H1 (cell line): ENCODE results near the gene DCDC2B. TPM values are rescaled to one million over a fixed set of nuclear protein-coding genes. Genes with fewer than 3 reads are reported as not detected.

ENCODE experiments used
- CTCF ChIA-PET: fragments of 300-600 bp; sonication (Branson Sonifier 250); formaldehyde crosslinking; loops from one replicate; lab custom pipeline; 2021; ENCODE audit not compliant: partially characterized antibody; lab: Charles Lee
- POLR2A ChIA-PET: fragments of 300-600 bp; sonication (Branson Sonifier 250); formaldehyde crosslinking; loops from one replicate; lab custom pipeline; 2021; ENCODE audit warnings: inconsistent platforms; ENCODE audit not compliant: partially characterized antibody; lab: Charles Lee
- DNase-seq, 2 experiments: peaks; one replicate each; pipeline versions ENCODE4 v3.0.0 to v3.0.0-alpha.2; 2010 to 2022; ENCODE audit warnings: low spot score in 2 of 2, low read depth in 1 of 2, mixed read lengths in 1 of 2
- FAIRE-seq: peaks from 2 replicates; lab custom pipeline; 2011; peaks lifted over from hg19 to GRCh38; lab: Jason Lieb, UNC
- H2AFZ ChIP-seq: 2 replicates; pipeline ENCODE4 v1.8.1; 2012; ENCODE audit warnings: low read length, inconsistent platforms
- H2AK5ac ChIP-seq: 2 replicates; pipeline ENCODE4 v1.6.1; 2013; ENCODE audit warnings: low read depth, low read length
- H2BK120ac ChIP-seq: replicated peaks from 2 replicates; pipeline ENCODE3; 2013; ENCODE audit warnings: low read depth, low read length, inconsistent platforms
- H2BK12ac ChIP-seq: 2 replicates; pipeline ENCODE4 v1.6.1; 2013; ENCODE audit warnings: low read depth, low read length
- H2BK15ac ChIP-seq: 2 replicates; pipeline ENCODE4 v1.6.1; 2013; ENCODE audit warnings: low read length
- H2BK20ac ChIP-seq: 2 replicates; pipeline ENCODE4 v1.6.1; 2013; ENCODE audit warnings: low read length
- H2BK5ac ChIP-seq: 2 replicates; pipeline ENCODE4 v1.6.1; 2013; ENCODE audit warnings: low read depth, low read length
- H3K14ac ChIP-seq: 2 replicates; pipeline ENCODE4 v1.6.1; 2013; ENCODE audit warnings: inconsistent platforms; ENCODE audit not compliant: insufficient read length
- H3K18ac ChIP-seq: 2 replicates; pipeline ENCODE4 v1.6.1; 2013; ENCODE audit warnings: low read length; ENCODE audit errors: extremely low read depth
- H3K23ac ChIP-seq: 2 replicates; pipeline ENCODE4 v1.6.1; 2013; ENCODE audit warnings: inconsistent platforms; ENCODE audit not compliant: insufficient read length
- H3K23me2 ChIP-seq: 2 replicates; pipeline ENCODE4 v1.6.1; 2013; ENCODE audit warnings: low read depth, low read length
- H3K27ac ChIP-seq: 2 replicates; pipeline ENCODE4 v1.6.1; 2011; ENCODE audit warnings: low read depth, low read length, inconsistent platforms
- H3K27me3 ChIP-seq, 4 experiments: replicated peaks in 1 of 4; 1 replicate in 1 of 4; 2 replicates in 3 of 4; pipeline versions ENCODE4 v1.6.1 to v1.8.1; 2011 to 2013; ENCODE audit warnings: low read length in 3 of 4, mild to moderate bottlenecking in 3 of 4, inconsistent platforms in 2 of 4, mixed read lengths in 2 of 4, moderate library complexity in 1 of 4; ENCODE audit not compliant: control insufficient read depth in 3 of 4, insufficient read depth in 3 of 4; ENCODE audit errors: extremely low read depth in 1 of 4
- H3K36me3 ChIP-seq, 4 experiments: 2 replicates each; pipeline versions ENCODE4 v1.6.1 to v1.8.1; 2011 to 2013; ENCODE audit warnings: mild to moderate bottlenecking in 4 of 4, low read length in 3 of 4, moderate library complexity in 2 of 4, control low read depth in 1 of 4, inconsistent platforms in 1 of 4; ENCODE audit not compliant: insufficient read depth in 4 of 4, control insufficient read depth in 2 of 4
- H3K4ac ChIP-seq: replicated peaks from 2 replicates; pipeline ENCODE3; 2013; ENCODE audit warnings: low read length, low read depth, mixed read lengths, inconsistent platforms; ENCODE audit not compliant: insufficient read length
- H3K4me1 ChIP-seq, 4 experiments: replicated peaks in 1 of 4; 1 replicate in 1 of 4; 2 replicates in 3 of 4; pipeline versions ENCODE4 v1.6.1 to v1.8.1; 2011 to 2013; ENCODE audit warnings: low read length in 3 of 4, inconsistent platforms in 2 of 4, mixed read lengths in 1 of 4; ENCODE audit not compliant: insufficient read depth in 4 of 4, control insufficient read depth in 3 of 4
- H3K4me2 ChIP-seq, 2 experiments: 2 replicates each; pipeline versions ENCODE4 v1.6.1 to v1.8.1; 2011 to 2013; ENCODE audit warnings: low read depth in 2 of 2, low read length in 2 of 2, control low read depth in 1 of 2, inconsistent platforms in 1 of 2, mild to moderate bottlenecking in 1 of 2; ENCODE audit not compliant: insufficient read depth in 1 of 2
- H3K4me3 ChIP-seq, 4 experiments: fragments of 200-600, 300-600 bp in 1 of 4; sonication (generic), shearing (Covaris generic), sonication (Bioruptor Twin) in 1 of 4; 2 replicates each; pipeline versions ENCODE4 v1.5.1 to v1.8.1; 2011 to 2016; ENCODE audit warnings: low read length in 4 of 4, low read depth in 3 of 4, control low read depth in 2 of 4, inconsistent platforms in 2 of 4, mild to moderate bottlenecking in 2 of 4, mixed read lengths in 1 of 4, moderate library complexity in 1 of 4; ENCODE audit not compliant: insufficient read depth in 2 of 4; ENCODE audit errors: extremely low read depth in 1 of 4
- H3K56ac ChIP-seq: replicated peaks from 2 replicates; pipeline ENCODE3; 2013; ENCODE audit warnings: low read depth, mild to moderate bottlenecking, mixed read lengths, low read length, inconsistent platforms; ENCODE audit not compliant: insufficient read length
- H3K79me1 ChIP-seq: 2 replicates; pipeline ENCODE4 v1.6.1; 2013; ENCODE audit warnings: low read depth, low read length, control low read depth
- H3K79me2 ChIP-seq, 2 experiments: 2 replicates each; pipeline versions ENCODE4 v1.6.1 to v1.8.1; 2012 to 2013; ENCODE audit warnings: low read length in 2 of 2, mild to moderate bottlenecking in 2 of 2, inconsistent platforms in 1 of 2; ENCODE audit not compliant: insufficient read depth in 2 of 2, control insufficient read depth in 1 of 2
- H3K9ac ChIP-seq, 4 experiments: replicated peaks in 1 of 4; 1 replicate in 1 of 4; 2 replicates in 3 of 4; pipeline versions ENCODE4 v1.6.1 to v1.8.1; 2011 to 2013; ENCODE audit warnings: low read depth in 3 of 4, low read length in 3 of 4, control low read depth in 2 of 4, mild to moderate bottlenecking in 2 of 4, moderate library complexity in 2 of 4, inconsistent platforms in 1 of 4; ENCODE audit errors: extremely low read depth in 1 of 4
- H3K9me3 ChIP-seq, 2 experiments: 2 replicates each; pipeline versions ENCODE4 v1.6.1 to v1.8.1; 2012 to 2013; ENCODE audit warnings: mild to moderate bottlenecking in 2 of 2, moderate library complexity in 2 of 2, control low read depth in 1 of 2, inconsistent platforms in 1 of 2, low read depth in 1 of 2, low read length in 1 of 2, mixed read lengths in 1 of 2; ENCODE audit not compliant: insufficient read depth in 2 of 2
- H4K20me1 ChIP-seq, 2 experiments: replicated peaks in 1 of 2; 2 replicates each; pipeline versions ENCODE3 to v1.8.1; 2011 to 2013; ENCODE audit warnings: inconsistent platforms in 2 of 2, low read length in 2 of 2, mild to moderate bottlenecking in 1 of 2; ENCODE audit not compliant: insufficient read depth in 2 of 2, control insufficient read depth in 1 of 2
- H4K5ac ChIP-seq: 2 replicates; pipeline ENCODE4 v1.6.1; 2013; ENCODE audit warnings: low read length, low read depth, mixed read lengths, inconsistent platforms; ENCODE audit not compliant: insufficient read length
- H4K8ac ChIP-seq: 2 replicates; pipeline ENCODE4 v1.8.0; 2013; ENCODE audit warnings: mild to moderate bottlenecking, moderate library complexity, low read length, inconsistent platforms; ENCODE audit not compliant: insufficient read depth; ENCODE audit errors: extremely low read depth
- H4K91ac ChIP-seq: replicated peaks from 2 replicates; pipeline ENCODE3; 2013; ENCODE audit warnings: low read length, mixed read lengths, inconsistent platforms; ENCODE audit not compliant: insufficient read length
- CTCF ChIP-seq, 3 experiments: IDR thresholded peaks; 1 replicate in 2 of 3; 2 replicates in 1 of 3; pipeline versions ENCODE4 v1.5.1 to v1.6.1; 2011; ENCODE audit warnings: low read length in 3 of 3, mild to moderate bottlenecking in 3 of 3, inconsistent platforms in 2 of 3, low read depth in 1 of 3, moderate library complexity in 1 of 3; ENCODE audit not compliant: insufficient read depth in 1 of 3; ENCODE audit errors: control extremely low read depth in 1 of 3
- NANOG ChIP-seq: IDR thresholded peaks from 2 replicates; pipeline ENCODE4 v1.6.1; 2011; ENCODE audit warnings: low read length, low read depth, mild to moderate bottlenecking, inconsistent platforms; ENCODE audit not compliant: insufficient read depth, poor library complexity, severe bottlenecking
- RBBP5 ChIP-seq: IDR thresholded peaks from 2 replicates; pipeline ENCODE4 v1.7.1; 2012; ENCODE audit warnings: low read depth, mild to moderate bottlenecking, inconsistent platforms, low read length, moderate library complexity, borderline replicate concordance
- RFX5 ChIP-seq: IDR thresholded peaks from 2 replicates; pipeline ENCODE4 v1.6.1; 2011; ENCODE audit warnings: low read depth, low read length, improper control_type of control experiment, borderline replicate concordance
- SIRT6 ChIP-seq: IDR thresholded peaks from one replicate; pipeline ENCODE4 v1.7.1; 2012; ENCODE audit warnings: low read length, inconsistent platforms
- SP4 ChIP-seq: IDR thresholded peaks from 2 replicates; pipeline ENCODE4 v1.6.1; 2012; ENCODE audit warnings: low read length, inconsistent platforms
- SUZ12 ChIP-seq: fragments of 200-600 bp; sonication (generic); IDR thresholded peaks from 2 replicates; pipeline ENCODE4 v1.6.1; 2012; ENCODE audit warnings: mild to moderate bottlenecking, inconsistent platforms, low read length, moderate library complexity, mixed read lengths
- WGBS, 2 experiments: shearing (Covaris generic) in 1 of 2; methylation state at CpG; one replicate each; pipeline versions ENCODE4 v1.1.6 to v1.1.7; 2013 to 2015; ENCODE audit warnings: low lambda C conversion rate in 2 of 2, mixed read lengths in 2 of 2, inconsistent platforms in 1 of 2, low coverage in 1 of 2, missing lambda C conversion rate in 1 of 2; ENCODE audit not compliant: insufficient replicate concordance in 2 of 2, insufficient coverage in 1 of 2, insufficient read length in 1 of 2; ENCODE audit errors: extremely low coverage in 1 of 2, missing lambda C conversion rate in 1 of 2; 5-methylcytosine and 5-hydroxymethylcytosine counted together
- polyA plus RNA-seq, 7 experiments: library from polyadenylated mRNA; depleted of rRNA in 3 of 7; stranded (reverse) in 5 of 7; unstranded in 2 of 7; fragments of >200 nt in 5 of 7; fragments of 200-250 nt in 2 of 7; gene quantifications; 1 replicate in 5 of 7; 2 replicates in 1 of 7; 4 replicates in 1 of 7; pipeline versions ENCODE4 v1.2.1 to v1.2.3, GENCODE V29; 2011 to 2013; ENCODE audit warnings: missing spikeins in 2 of 7, mixed read lengths in 2 of 7
- total RNA-seq: library from RNA; stranded (reverse); fragmentation: NEBNext Ultra II Directional; extraction: Animal tissue kit (Norgen Biotek cat#: 25700); gene quantifications from 2 replicates; pipeline ENCODE4 v1.2.1, GENCODE V29; 2021

DCDC2B gene
- total and polyA plus RNA-seq, 2 of the 8 experiments (the other 6 are each of a cell fraction or from before 2014, with no cell fraction given), result not detected

GRCh38 chr1:32208469-32208868 lies 420 bp upstream of the DCDC2B start:
- no peak for DNase-seq
- H2BK5ac ChIP-seq, result no peak overlapping the region
- no peak for TF ChIP-seq RBBP5
- TF ChIP-seq CTCF (IDR thresholded peaks at IDR 0.05; ENCODE audit: control extremely low read depth in 1 of 3, insufficient read depth in 1 of 3, low read depth in 1 of 3, low read length in 3 of 3), result no peak
- no peak for TF ChIP-seq SUZ12
- no peak for TF ChIP-seq RFX5
- no peak for TF ChIP-seq NANOG
- TF ChIP-seq SP4, result no peak
- TF ChIP-seq SIRT6, result no peak
- no peak overlapping the region for H2AFZ ChIP-seq
- no peak overlapping the region for H3K14ac ChIP-seq
- no peak overlapping the region for H3K4me2 ChIP-seq
- ChIA-PET POLR2A (interaction anchor here (0.6 to 8.9 kb wide), 7 partner anchors 10 to 194 kb away, joined by 3 to 91 read pairs (median 3); partner anchors contain the start of genes CCDC28B, EIF3I and TMEM234), CTCF (interaction anchor here (0.5 to 4.5 kb wide), 6 partner anchors 8 to 135 kb away, joined by 3 to 25 read pairs (median 4); partner anchors contain the start of gene TMEM39B)
- H2BK12ac ChIP-seq, result no peak overlapping the region
- peaks cover 2% of the 10 kb centered on the region; the same call in 1 of the 2 replicates for H3K79me1 ChIP-seq
- H3K23me2 ChIP-seq, result peaks cover 8% of the 10 kb centered on the region; the same call in 1 of the 2 replicates
- H3K56ac ChIP-seq, result no peak overlapping the region
- H2AK5ac ChIP-seq, result no peak overlapping the region
- WGBS, 2 experiments, result 95% methylated on average over 6 of the region's 6 CpGs; no CpG with 5 or more reads in 1 of the 2 experiments
- peaks cover 0 to 4% (median 2%) of the 10 kb centered on the region in 4 experiments; a peak in 3 of 7 replicates for H3K27me3 ChIP-seq
- H2BK15ac ChIP-seq, result no peak overlapping the region
- H2BK20ac ChIP-seq, result no peak overlapping the region
- no peak overlapping the region for H4K8ac ChIP-seq
- H3K36me3 ChIP-seq, result no peaks in the 10 kb centered on the region; a peak in 1 of 8 replicates
- no peaks in the 10 kb centered on the region for H3K9me3 ChIP-seq
- H4K20me1 ChIP-seq, result peaks cover 0 to 2% of the 10 kb centered on the region in 2 experiments
- H4K5ac ChIP-seq, result no peak overlapping the region
- peaks cover 0 to 10% (median 2%) of the 10 kb centered on the region in 4 experiments; a peak in 2 of 7 replicates for H3K4me1 ChIP-seq
- H3K18ac ChIP-seq, result no peak overlapping the region
- no peak overlapping the region for H3K27ac ChIP-seq
- no peaks in the 10 kb centered on the region for H3K79me2 ChIP-seq
- H2BK120ac ChIP-seq, result no peak overlapping the region
- no peak for FAIRE-seq
- no peak overlapping the region for H3K4ac ChIP-seq
- H4K91ac ChIP-seq, result no peak overlapping the region
- no peak overlapping the region for H3K23ac ChIP-seq
- H3K9ac ChIP-seq, result no peak overlapping the region
- H3K4me3 ChIP-seq, result no peak overlapping the region
